Stimulated activated memory B cell treated with anti-CD40 and anti-IgM and Interleukin-4, amounts not matched to agents 10 μg/mL and 1 μg/mL and 100 μg/mL, for 72 hours (primary cell): ENCODE data around the gene THEM4.
A peak's percentile ranks its signal among the peaks of the same experiment; 100 is the strongest.

Experiments
- ATAC-seq: fragments of 150-1000 bp; cut with Tn5 transposase; 2 replicates; pipeline ENCODE4 v1.10.0; 2021
- H3K27ac Mint-ChIP-seq: one replicate; pipeline ENCODE4 v1.8.0; 2022; ENCODE audit warnings: mild to moderate bottlenecking, mixed read lengths
- H3K27me3 Mint-ChIP-seq: one replicate; pipeline ENCODE4 v1.8.0; 2022; ENCODE audit warnings: mixed read lengths
- H3K36me3 Mint-ChIP-seq: one replicate; pipeline ENCODE4 v1.8.0; 2022; ENCODE audit warnings: mixed read lengths
- H3K4me1 Mint-ChIP-seq: one replicate; pipeline ENCODE4 v1.8.0; 2022; ENCODE audit warnings: mixed read lengths
- H3K4me3 Mint-ChIP-seq: one replicate; pipeline ENCODE4 v1.8.0; 2022; ENCODE audit warnings: mild to moderate bottlenecking, moderate library complexity, mixed read lengths
- H3K9me3 Mint-ChIP-seq: one replicate; pipeline ENCODE4 v1.8.0; 2022; ENCODE audit warnings: mixed read lengths

THEM4 gene

GRCh38 chr1:151909167-151910149, at the start of gene THEM4:
Gene THEM4, minus strand, starts transcription at chr1:151909511. Its CDS starts 53 bp downstream, at chr1:151909458.
- Mint-ChIP-seq H3K27me3 (no peaks in the 10 kb centered on the region), H3K27ac (peak within 1 kb of the TSS; percentile 96), H3K36me3 (peaks cover 43% of the 10 kb centered on the region), H3K4me3 (peak within 1 kb of the TSS; percentile 87), H3K4me1 (peaks cover 24% of the 10 kb centered on the region), H3K9me3 (peaks cover 6% of the 10 kb centered on the region)
- ATAC-seq: peak; percentile 100

- H3K9me3 Mint-ChIP-seq: no peaks in the 10 kb centered on the region
- H3K27me3 Mint-ChIP-seq: no peaks in the 10 kb centered on the region
- ATAC-seq: no peak
- H3K4me1 Mint-ChIP-seq: peaks cover 7% of the 10 kb centered on the region
- no peak overlapping the region for H3K27ac Mint-ChIP-seq
- no peak overlapping the region for H3K4me3 Mint-ChIP-seq
- no peaks in the 10 kb centered on the region for H3K36me3 Mint-ChIP-seq
Observed at GRCh38 chr1:151958959-151959358, 49.6 kb upstream of the THEM4 start.

- no peak overlapping the region for H3K27ac Mint-ChIP-seq
- H3K4me1 Mint-ChIP-seq: peaks cover 7% of the 10 kb centered on the region
- no peaks in the 10 kb centered on the region for H3K27me3 Mint-ChIP-seq
- H3K4me3 Mint-ChIP-seq: no peak overlapping the region
- H3K36me3 Mint-ChIP-seq: no peaks in the 10 kb centered on the region
- ATAC-seq: no peak
- H3K9me3 Mint-ChIP-seq: no peaks in the 10 kb centered on the region
Observed at GRCh38 chr1:151956957-151957497, 47.7 kb upstream of the THEM4 start.

GRCh38 chr1:151953409-151954094, 44.2 kb upstream of the THEM4 start:
- H3K4me1 Mint-ChIP-seq: peaks cover 13% of the 10 kb centered on the region
- no peaks in the 10 kb centered on the region for H3K36me3 Mint-ChIP-seq
- H3K9me3 Mint-ChIP-seq: no peaks in the 10 kb centered on the region
- H3K4me3 Mint-ChIP-seq: no peak overlapping the region
- no peak for ATAC-seq
- no peak overlapping the region for H3K27ac Mint-ChIP-seq
- H3K27me3 Mint-ChIP-seq: no peaks in the 10 kb centered on the region

GRCh38 chr1:151952811-151953210, 43.5 kb upstream of the THEM4 start:
- no peak overlapping the region for H3K27ac Mint-ChIP-seq
- H3K27me3 Mint-ChIP-seq: no peaks in the 10 kb centered on the region
- no peaks in the 10 kb centered on the region for H3K36me3 Mint-ChIP-seq
- peaks cover 13% of the 10 kb centered on the region for H3K4me1 Mint-ChIP-seq
- H3K9me3 Mint-ChIP-seq: no peaks in the 10 kb centered on the region
- no peak for ATAC-seq
- H3K4me3 Mint-ChIP-seq: no peak overlapping the region

GRCh38 chr1:151949371-151950193, 40.3 kb upstream of the THEM4 start:
- Mint-ChIP-seq H3K27ac (peak overlapping the region; percentile 51), H3K36me3 (no peaks in the 10 kb centered on the region), H3K4me1 (peaks cover 24% of the 10 kb centered on the region), H3K9me3 (no peaks in the 10 kb centered on the region), H3K4me3 (no peak overlapping the region), H3K27me3 (no peaks in the 10 kb centered on the region)
- ATAC-seq: no peak

- Mint-ChIP-seq H3K4me1 (peaks cover 24% of the 10 kb centered on the region), H3K9me3 (no peaks in the 10 kb centered on the region), H3K36me3 (no peaks in the 10 kb centered on the region), H3K4me3 (no peak overlapping the region), H3K27ac (no peak overlapping the region), H3K27me3 (no peaks in the 10 kb centered on the region)
- ATAC-seq: no peak
Observed at GRCh38 chr1:151948506-151948905, 39.2 kb upstream of the THEM4 start.

GRCh38 chr1:151947140-151947539, 37.8 kb upstream of the THEM4 start:
- H3K4me1 Mint-ChIP-seq: peaks cover 24% of the 10 kb centered on the region
- peak overlapping the region; percentile 88 for H3K27ac Mint-ChIP-seq
- no peak for ATAC-seq
- H3K27me3 Mint-ChIP-seq: no peaks in the 10 kb centered on the region
- no peaks in the 10 kb centered on the region for H3K9me3 Mint-ChIP-seq
- no peak overlapping the region for H3K4me3 Mint-ChIP-seq
- H3K36me3 Mint-ChIP-seq: no peaks in the 10 kb centered on the region

GRCh38 chr1:151945725-151946722, 36.7 kb upstream of the THEM4 start:
- H3K27me3 Mint-ChIP-seq: no peaks in the 10 kb centered on the region
- no peaks in the 10 kb centered on the region for H3K9me3 Mint-ChIP-seq
- H3K4me3 Mint-ChIP-seq: peak overlapping the region; percentile 44
- peak overlapping the region; percentile 88 for H3K27ac Mint-ChIP-seq
- peak; percentile 88 for ATAC-seq
- H3K36me3 Mint-ChIP-seq: no peaks in the 10 kb centered on the region
- peaks cover 30% of the 10 kb centered on the region for H3K4me1 Mint-ChIP-seq

- Mint-ChIP-seq H3K9me3 (no peaks in the 10 kb centered on the region), H3K4me1 (peaks cover 31% of the 10 kb centered on the region), H3K4me3 (peak overlapping the region; percentile 44), H3K36me3 (no peaks in the 10 kb centered on the region), H3K27me3 (no peaks in the 10 kb centered on the region), H3K27ac (peak overlapping the region; percentile 88)
- ATAC-seq: no peak
Observed at GRCh38 chr1:151944857-151945575, 35.7 kb upstream of the THEM4 start.

GRCh38 chr1:151944126-151944856, 35.0 kb upstream of the THEM4 start:
- ATAC-seq: no peak
- Mint-ChIP-seq H3K4me1 (peaks cover 30% of the 10 kb centered on the region), H3K36me3 (no peaks in the 10 kb centered on the region), H3K27ac (peak overlapping the region; percentile 88), H3K27me3 (no peaks in the 10 kb centered on the region), H3K9me3 (no peaks in the 10 kb centered on the region), H3K4me3 (no peak overlapping the region)

- ATAC-seq: no peak
- H3K9me3 Mint-ChIP-seq: no peaks in the 10 kb centered on the region
- H3K36me3 Mint-ChIP-seq: no peaks in the 10 kb centered on the region
- H3K4me3 Mint-ChIP-seq: no peak overlapping the region
- peaks cover 25% of the 10 kb centered on the region for H3K4me1 Mint-ChIP-seq
- no peaks in the 10 kb centered on the region for H3K27me3 Mint-ChIP-seq
- H3K27ac Mint-ChIP-seq: no peak overlapping the region
Observed at GRCh38 chr1:151943591-151943990, 34.3 kb upstream of the THEM4 start.

GRCh38 chr1:151942882-151943281, 33.6 kb upstream of the THEM4 start:
- Mint-ChIP-seq H3K36me3 (no peaks in the 10 kb centered on the region), H3K27me3 (no peaks in the 10 kb centered on the region), H3K4me3 (no peak overlapping the region), H3K9me3 (no peaks in the 10 kb centered on the region), H3K4me1 (peaks cover 25% of the 10 kb centered on the region), H3K27ac (peak overlapping the region; percentile 31)
- ATAC-seq: no peak
